Measurements from ENCODE around the gene PTER.

The PTER gene

DNA sequence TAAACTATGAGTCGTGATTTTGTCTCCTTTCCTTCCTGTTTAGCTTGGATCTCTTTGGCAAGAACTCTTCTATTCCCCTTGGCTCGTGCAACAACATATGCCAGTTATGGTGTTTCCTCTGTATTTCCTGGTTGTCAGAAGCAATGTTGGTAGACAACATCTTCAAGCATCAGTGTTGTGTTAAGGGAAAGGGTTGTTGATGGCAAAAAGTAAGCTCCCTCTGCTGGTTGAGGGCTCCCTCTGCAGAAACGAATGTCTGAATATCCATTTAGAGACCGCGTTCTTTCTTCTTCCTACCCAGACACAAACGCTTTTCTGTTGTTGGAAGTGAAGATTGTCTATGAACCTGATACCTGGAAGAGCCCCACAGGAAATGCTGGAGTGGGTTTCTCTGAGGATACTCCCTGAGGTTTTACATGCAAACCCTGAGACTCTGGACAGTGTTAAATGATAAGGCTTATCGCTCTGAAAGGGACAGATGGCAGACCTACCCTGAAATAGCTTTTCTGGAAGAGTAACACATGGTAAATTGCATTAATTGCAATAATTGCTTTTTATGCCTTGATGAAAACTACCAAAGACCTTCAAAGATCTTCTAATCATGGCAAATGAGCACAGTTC is 108.4 kb downstream of the PTER start:
- peak; percentile 58 for DNase-seq

DNA sequence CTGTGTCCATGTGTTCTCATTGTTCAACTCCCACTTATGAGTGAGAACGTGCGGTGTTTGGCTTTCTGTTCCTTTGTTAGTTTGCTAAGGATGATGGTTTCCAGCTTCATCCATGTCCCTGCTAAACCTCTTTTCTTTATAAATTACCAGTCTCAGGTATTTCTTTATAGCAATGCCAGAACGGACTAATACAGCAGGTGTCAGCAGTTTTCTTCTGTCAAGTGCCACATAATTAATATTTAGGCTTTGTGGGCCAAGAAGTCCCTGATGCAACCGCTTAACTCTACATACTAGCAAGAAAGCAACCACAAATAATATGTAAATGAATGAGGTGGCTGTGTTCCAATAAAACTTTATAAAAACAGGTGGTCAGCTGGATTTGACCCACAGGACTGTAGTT is 111.2 kb downstream of the PTER start:
- no peak for DNase-seq

DNA sequence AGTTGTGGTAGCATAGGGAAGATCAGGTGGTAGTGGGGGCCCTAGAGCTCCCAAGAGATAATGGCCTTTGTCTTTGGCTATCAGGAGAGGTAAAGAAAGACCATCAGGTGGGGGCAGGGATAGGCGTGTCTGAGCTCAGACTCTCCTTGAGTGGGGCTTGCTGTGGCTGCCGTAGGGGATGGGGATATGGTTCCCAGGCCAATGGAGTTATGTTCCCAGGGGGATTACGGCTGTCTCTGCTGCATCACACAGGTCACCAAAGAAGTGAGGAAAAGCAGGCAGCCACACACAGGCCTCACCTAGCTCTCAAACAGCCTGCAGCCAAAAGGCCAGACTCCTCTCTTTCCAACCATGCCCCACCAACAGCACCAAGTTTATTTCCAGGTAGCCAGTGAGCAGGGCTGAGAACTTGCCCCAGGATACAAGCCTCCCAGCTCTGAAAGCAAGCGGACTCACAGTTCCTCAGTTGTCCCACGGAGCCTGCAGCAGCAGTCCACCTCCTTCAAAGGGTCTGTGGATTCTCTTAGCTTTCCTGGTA is 122.5 kb downstream of the PTER start:
- DNase-seq: no peak

DNA sequence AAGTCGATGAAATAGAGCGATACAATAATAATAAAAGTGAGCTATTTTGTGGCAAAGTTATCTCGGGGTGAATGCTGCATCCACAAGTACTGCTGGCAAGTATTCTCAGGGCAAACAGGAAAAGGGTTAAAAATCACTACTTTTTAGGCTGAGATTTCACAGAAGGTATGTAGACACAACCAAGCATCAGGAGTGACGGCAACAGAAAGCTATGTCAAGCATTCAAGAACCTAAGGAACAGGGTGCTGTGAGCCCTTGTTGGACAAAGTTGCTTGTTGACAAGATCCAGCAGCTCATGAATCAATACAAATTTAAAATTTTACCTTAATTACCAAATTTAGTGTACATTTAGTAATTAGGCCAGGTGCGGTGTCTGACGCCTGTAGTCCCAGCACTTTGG is 126.1 kb downstream of the PTER start:
- DNase-seq: no peak
